Panc1 (cell line): Measurements from ENCODE around the gene FGD5. TPM values are rescaled to one million over a fixed set of nuclear protein-coding genes. Genes with fewer than 3 reads are reported as not detected.

Source experiments
- ATAC-seq: fragments of 200-7000 bp; cut with Tn5 transposase; 2 replicates; pipeline ENCODE4 v1.9.1; 2020; ENCODE audit warnings: mild to moderate bottlenecking, moderate library complexity
- BruUV-seq: library from RNA; stranded (reverse); fragments of 400-500 nt; replicated peaks from 2 replicates; lab custom pipeline; 2021; lab: Mats Ljungman, UMichigan
- CTCF ChIA-PET: fragments of 300-600 bp; sonication (Branson Sonifier 250); formaldehyde crosslinking; loops from one replicate; lab custom pipeline; 2022; ENCODE audit warnings: antibody characterized with exemption; lab: Charles Lee
- POLR2A ChIA-PET: fragments of 300-600 bp; sonication (Branson Sonifier 250); formaldehyde crosslinking; loops from one replicate; lab custom pipeline; 2022; ENCODE audit warnings: antibody characterized with exemption; lab: Charles Lee
- DNase-seq: peaks from one replicate; pipeline ENCODE4 v3.0.0-alpha.2; 2010; ENCODE audit warnings: low read depth, low spot score
- H3K27ac ChIP-seq: 2 replicates; pipeline ENCODE4 v1.5.1; 2011; ENCODE audit warnings: mild to moderate bottlenecking, low read length, inconsistent platforms
- H3K27me3 ChIP-seq: fragments of 200-500 bp; sonication (Bioruptor generic); 2 replicates; pipeline ENCODE4 v1.6.0; 2014; ENCODE audit warnings: low read length, inconsistent platforms; ENCODE audit not compliant: control insufficient read depth, insufficient read depth
- H3K36me3 ChIP-seq: fragments of 200-500 bp; sonication (Bioruptor generic); 2 replicates; pipeline ENCODE4 v1.5.1; 2014; ENCODE audit warnings: inconsistent platforms, mild to moderate bottlenecking, low read length, moderate library complexity; ENCODE audit not compliant: control insufficient read depth, insufficient read depth
- H3K4me1 ChIP-seq: 2 replicates; pipeline ENCODE4 v1.5.1; 2011; ENCODE audit warnings: inconsistent platforms, mild to moderate bottlenecking, low read length, moderate library complexity; ENCODE audit not compliant: control insufficient read depth, insufficient read depth
- H3K4me3 ChIP-seq, 2 experiments: 2 replicates each; pipeline ENCODE4 v1.5.1; 2011 to 2012; ENCODE audit warnings: low read depth in 2 of 2, low read length in 2 of 2, mild to moderate bottlenecking in 2 of 2, inconsistent platforms in 1 of 2, moderate library complexity in 1 of 2
- H3K9me3 ChIP-seq: fragments of 200-500 bp; sonication (Bioruptor generic); 2 replicates; pipeline ENCODE4 v1.5.1; 2014; ENCODE audit warnings: low read depth, mild to moderate bottlenecking, inconsistent platforms, low read length, moderate library complexity; ENCODE audit not compliant: control insufficient read depth, insufficient read depth
- POLR2AphosphoS5 ChIP-seq: IDR thresholded peaks from 2 replicates; pipeline ENCODE4 v1.6.1; 2012; ENCODE audit warnings: mild to moderate bottlenecking, low read depth, low read length, moderate library complexity
- SIN3A ChIP-seq: IDR thresholded peaks from 2 replicates; pipeline ENCODE4 v1.6.1; 2012; ENCODE audit warnings: low read depth, mild to moderate bottlenecking, low read length, moderate library complexity, borderline replicate concordance; ENCODE audit not compliant: insufficient read depth
- TCF7L2 ChIP-seq: IDR thresholded peaks from 2 replicates; pipeline ENCODE4 v1.6.1; 2011; ENCODE audit warnings: mild to moderate bottlenecking, low read depth, low read length, inconsistent platforms
- in situ Hi-C: cut with HindIII; loops from 2 replicates; pipeline ENCODE4 v1.10.0; 2016; ENCODE audit warnings: low sequenced_read_pairs, low pct_unique_long_range_greater_than_20kb
- intact Hi-C: fragments of 100-400 bp; cut with micrococcal nuclease; formaldehyde crosslinking; loops from one replicate; pipeline ENCODE4 v1.10.0; 2022; ENCODE audit not compliant: unreplicated experiment
- total RNA-seq: library from RNA; stranded (reverse); gene quantifications from one replicate; pipeline ENCODE4 v1.2.1, GENCODE V29; 2021; ENCODE audit not compliant: unreplicated experiment
- TF ChIP-seq, protein P1 (sequence below): fragments of 450-650 bp; IDR thresholded peaks from 2 replicates; pipeline ENCODE4 v1.5.1; 2017; ENCODE audit warnings: mild to moderate bottlenecking
- TF ChIP-seq, protein P2 (sequence below), 2 experiments: IDR thresholded peaks; 2 replicates each; pipeline ENCODE4 v1.6.1; 2011 to 2012; ENCODE audit warnings: low read depth in 2 of 2, control low read depth in 1 of 2, low read length in 1 of 2, mild to moderate bottlenecking in 1 of 2, moderate library complexity in 1 of 2; ENCODE audit not compliant: insufficient read depth in 1 of 2

FGD5 gene
- total RNA-seq, 1 experiment from 2014 or later, result 0.77 TPM

DNA sequence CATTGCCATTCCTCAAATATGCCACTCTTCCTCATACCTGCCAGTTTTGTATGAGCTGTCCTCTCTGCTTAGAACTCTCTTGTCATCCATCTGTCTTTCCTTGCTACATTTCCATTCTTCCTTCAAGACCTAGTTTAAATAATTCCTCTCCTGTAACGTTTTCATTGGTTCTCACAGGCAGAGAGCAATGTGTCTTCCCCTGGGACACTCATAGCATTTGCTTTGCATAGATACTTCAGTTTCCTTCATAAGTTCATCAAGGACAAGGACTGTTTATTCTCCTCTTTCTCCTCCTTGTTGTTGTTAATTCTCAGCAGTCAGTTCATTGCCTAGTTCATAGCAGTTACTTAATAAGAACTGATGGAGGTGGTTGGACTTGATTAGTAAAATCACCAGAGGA lies 139.2 kb downstream of the FGD5 start:
- Histone ChIP-seq H3K9me3 (no peaks in the 10 kb centered on the region), H3K36me3 (no peaks in the 10 kb centered on the region), H3K4me3 (no peak overlapping the region), H3K27me3 (no peaks in the 10 kb centered on the region), H3K27ac (no peak overlapping the region), H3K4me1 (no peaks in the 10 kb centered on the region; the same call in 1 of the 2 replicates)
- TF ChIP-seq, protein P1, sequence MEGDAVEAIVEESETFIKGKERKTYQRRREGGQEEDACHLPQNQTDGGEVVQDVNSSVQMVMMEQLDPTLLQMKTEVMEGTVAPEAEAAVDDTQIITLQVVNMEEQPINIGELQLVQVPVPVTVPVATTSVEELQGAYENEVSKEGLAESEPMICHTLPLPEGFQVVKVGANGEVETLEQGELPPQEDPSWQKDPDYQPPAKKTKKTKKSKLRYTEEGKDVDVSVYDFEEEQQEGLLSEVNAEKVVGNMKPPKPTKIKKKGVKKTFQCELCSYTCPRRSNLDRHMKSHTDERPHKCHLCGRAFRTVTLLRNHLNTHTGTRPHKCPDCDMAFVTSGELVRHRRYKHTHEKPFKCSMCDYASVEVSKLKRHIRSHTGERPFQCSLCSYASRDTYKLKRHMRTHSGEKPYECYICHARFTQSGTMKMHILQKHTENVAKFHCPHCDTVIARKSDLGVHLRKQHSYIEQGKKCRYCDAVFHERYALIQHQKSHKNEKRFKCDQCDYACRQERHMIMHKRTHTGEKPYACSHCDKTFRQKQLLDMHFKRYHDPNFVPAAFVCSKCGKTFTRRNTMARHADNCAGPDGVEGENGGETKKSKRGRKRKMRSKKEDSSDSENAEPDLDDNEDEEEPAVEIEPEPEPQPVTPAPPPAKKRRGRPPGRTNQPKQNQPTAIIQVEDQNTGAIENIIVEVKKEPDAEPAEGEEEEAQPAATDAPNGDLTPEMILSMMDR, result no peak
- TF ChIP-seq SIN3A (no peak), TCF7L2 (no peak), POLR2AphosphoS5 (no peak)
- TF ChIP-seq, protein P2, sequence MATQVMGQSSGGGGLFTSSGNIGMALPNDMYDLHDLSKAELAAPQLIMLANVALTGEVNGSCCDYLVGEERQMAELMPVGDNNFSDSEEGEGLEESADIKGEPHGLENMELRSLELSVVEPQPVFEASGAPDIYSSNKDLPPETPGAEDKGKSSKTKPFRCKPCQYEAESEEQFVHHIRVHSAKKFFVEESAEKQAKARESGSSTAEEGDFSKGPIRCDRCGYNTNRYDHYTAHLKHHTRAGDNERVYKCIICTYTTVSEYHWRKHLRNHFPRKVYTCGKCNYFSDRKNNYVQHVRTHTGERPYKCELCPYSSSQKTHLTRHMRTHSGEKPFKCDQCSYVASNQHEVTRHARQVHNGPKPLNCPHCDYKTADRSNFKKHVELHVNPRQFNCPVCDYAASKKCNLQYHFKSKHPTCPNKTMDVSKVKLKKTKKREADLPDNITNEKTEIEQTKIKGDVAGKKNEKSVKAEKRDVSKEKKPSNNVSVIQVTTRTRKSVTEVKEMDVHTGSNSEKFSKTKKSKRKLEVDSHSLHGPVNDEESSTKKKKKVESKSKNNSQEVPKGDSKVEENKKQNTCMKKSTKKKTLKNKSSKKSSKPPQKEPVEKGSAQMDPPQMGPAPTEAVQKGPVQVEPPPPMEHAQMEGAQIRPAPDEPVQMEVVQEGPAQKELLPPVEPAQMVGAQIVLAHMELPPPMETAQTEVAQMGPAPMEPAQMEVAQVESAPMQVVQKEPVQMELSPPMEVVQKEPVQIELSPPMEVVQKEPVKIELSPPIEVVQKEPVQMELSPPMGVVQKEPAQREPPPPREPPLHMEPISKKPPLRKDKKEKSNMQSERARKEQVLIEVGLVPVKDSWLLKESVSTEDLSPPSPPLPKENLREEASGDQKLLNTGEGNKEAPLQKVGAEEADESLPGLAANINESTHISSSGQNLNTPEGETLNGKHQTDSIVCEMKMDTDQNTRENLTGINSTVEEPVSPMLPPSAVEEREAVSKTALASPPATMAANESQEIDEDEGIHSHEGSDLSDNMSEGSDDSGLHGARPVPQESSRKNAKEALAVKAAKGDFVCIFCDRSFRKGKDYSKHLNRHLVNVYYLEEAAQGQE (IDR thresholded peaks at IDR 0.05; ENCODE audit: insufficient read depth in 1 of 2, low read depth in 2 of 2, low read length in 1 of 2), result no peak
- intact Hi-C loops (no loop called here), in situ Hi-C loops (no loop called here)
- no TSS peak for BruUV-seq
- ChIA-PET POLR2A (no interaction called here), CTCF (interaction anchor here (0.9 kb wide), 1 partner anchor 33 kb away, joined by 3 read pairs; no protein-coding TSS in a partner anchor)
- ATAC-seq, result no peak
- DNase-seq, result no peak

DNA sequence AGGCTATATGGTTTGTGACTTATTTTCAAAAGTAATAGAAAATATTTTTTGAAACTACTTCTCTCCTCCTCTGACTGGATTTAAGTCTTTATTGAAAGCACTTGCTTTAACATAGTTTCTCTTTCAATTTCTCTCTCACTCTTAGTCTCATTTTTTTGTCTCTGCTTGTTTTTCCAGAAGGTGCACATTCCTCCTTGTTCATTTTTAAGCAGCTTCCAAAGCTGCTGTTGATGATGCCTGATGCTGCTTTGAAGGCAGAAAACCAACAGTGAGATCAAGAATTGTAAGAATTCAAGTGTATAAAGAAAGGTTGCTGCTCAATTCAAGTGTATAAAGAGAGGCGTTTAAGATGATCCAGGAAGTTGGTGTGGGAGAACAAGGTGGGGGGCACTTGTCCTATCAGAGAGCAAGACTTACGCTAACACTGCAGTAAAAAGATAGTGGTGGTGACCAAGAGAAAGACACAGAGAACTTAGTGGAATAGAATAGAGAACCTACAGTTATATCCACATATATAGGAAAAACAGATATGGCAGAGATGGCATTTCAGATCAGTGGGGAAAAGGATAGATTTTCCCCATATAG lies 140.7 kb downstream of the FGD5 start:
- in situ Hi-C loops (no loop called here), intact Hi-C loops (no loop called here)
- DNase-seq (no peak), ATAC-seq (no peak)
- TF ChIP-seq TCF7L2 (no peak), SIN3A (no peak), POLR2AphosphoS5 (no peak)
- TF ChIP-seq, protein P2 (IDR thresholded peaks at IDR 0.05; ENCODE audit: insufficient read depth in 1 of 2, low read depth in 2 of 2, low read length in 1 of 2), result no peak
- TF ChIP-seq, protein P1, result no peak
- BruUV-seq, result no TSS peak
- Histone ChIP-seq H3K27me3 (no peaks in the 10 kb centered on the region), H3K4me1 (no peaks in the 10 kb centered on the region), H3K9me3 (no peaks in the 10 kb centered on the region), H3K36me3 (no peaks in the 10 kb centered on the region), H3K4me3 (no peak overlapping the region), H3K27ac (no peak overlapping the region)
- ChIA-PET CTCF (no interaction called here), POLR2A (no interaction called here)
